Measurements from ENCODE around the gene ZBTB8OS.
"Not testable (repeated sequence)": the region's sequence is repeated elsewhere in the genome, so short reads cannot be mapped to it uniquely, and the experiment has no call there.

ZBTB8OS gene

DNA sequence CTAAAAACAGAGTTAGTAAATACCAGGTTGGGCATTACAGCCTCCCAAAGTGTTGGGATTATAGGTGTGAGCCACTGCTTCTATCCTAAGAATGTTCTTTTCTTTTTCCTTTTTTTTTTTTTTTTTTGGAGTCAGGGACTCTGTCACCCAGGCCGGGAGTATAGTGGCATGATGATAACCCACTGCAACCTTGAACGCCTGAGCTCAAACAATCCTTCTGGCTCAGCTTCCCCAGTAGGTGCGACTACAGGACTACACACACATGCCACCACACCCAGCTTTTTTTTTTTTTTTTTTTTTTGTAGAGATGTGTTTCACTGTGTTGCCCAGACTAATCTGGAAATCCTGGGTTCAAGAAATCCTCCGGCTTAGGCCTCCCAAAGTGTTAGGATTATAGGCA lies 5.9 kb downstream of the ZBTB8OS start:
- Histone ChIP-seq H3K4me3 (ENCODE audit: low read depth, low read length) (no peak overlapping the region), H3K36me3 (ENCODE audit: control insufficient read depth in 2 of 2, insufficient read depth in 1 of 2, low read length in 2 of 2) (peaks cover 2 to 13% of the 10 kb centered on the region in 2 experiments; a peak in 2 of 3 replicates), H3K9me3 (ENCODE audit: control insufficient read depth, insufficient read depth, low read depth, low read length) (no peaks in the 10 kb centered on the region), H3K4me1 (ENCODE audit: control insufficient read depth, insufficient read depth, low read length) (no peaks in the 10 kb centered on the region), H3K27ac (ENCODE audit: extremely low read depth, low read depth, low read length) (no peak overlapping the region)
- CTCF ChIA-PET: interaction anchor here (0.6 to 1.1 kb wide), 2 partner anchors 12 to 89 kb away, joined by 3 read pairs; no protein-coding TSS in a partner anchor
- POLR2A ChIA-PET: interaction anchor here (0.6 to 0.7 kb wide), 3 partner anchors 20 to 442 kb away, joined by 3 to 4 read pairs (median 3); no protein-coding TSS in a partner anchor
- TF ChIP-seq KLF9 (tag by site-specific recombination; IDR thresholded peaks at IDR 0.05; ENCODE audit: low read depth) (no peak), ZNF610 (tag by site-specific recombination; IDR thresholded peaks at IDR 0.05; ENCODE audit: borderline replicate concordance) (no peak), ZNF677 (tag by site-specific recombination; IDR thresholded peaks at IDR 0.05) (no peak), HOXC10 (CRISPR knock-in tag; IDR thresholded peaks at IDR 0.05) (no peak), ZNF785 (tag by site-specific recombination; IDR thresholded peaks at IDR 0.05) (no peak), ZNF423 (tag by site-specific recombination; IDR thresholded peaks at IDR 0.05) (no peak), ZNF2 (tag by site-specific recombination; IDR thresholded peaks at IDR 0.05) (no peak), ZNF654 (tag by site-specific recombination; IDR thresholded peaks at IDR 0.05; ENCODE audit: low read depth) (no peak), OVOL3 (tag by site-specific recombination; IDR thresholded peaks at IDR 0.05) (no peak), ZNF449 (tag by site-specific recombination; IDR thresholded peaks at IDR 0.05) (no peak), FEZF1 (tag by site-specific recombination; IDR thresholded peaks at IDR 0.05) (no peak), ZSCAN23 (tag by site-specific recombination; IDR thresholded peaks at IDR 0.05) (no peak)

DNA sequence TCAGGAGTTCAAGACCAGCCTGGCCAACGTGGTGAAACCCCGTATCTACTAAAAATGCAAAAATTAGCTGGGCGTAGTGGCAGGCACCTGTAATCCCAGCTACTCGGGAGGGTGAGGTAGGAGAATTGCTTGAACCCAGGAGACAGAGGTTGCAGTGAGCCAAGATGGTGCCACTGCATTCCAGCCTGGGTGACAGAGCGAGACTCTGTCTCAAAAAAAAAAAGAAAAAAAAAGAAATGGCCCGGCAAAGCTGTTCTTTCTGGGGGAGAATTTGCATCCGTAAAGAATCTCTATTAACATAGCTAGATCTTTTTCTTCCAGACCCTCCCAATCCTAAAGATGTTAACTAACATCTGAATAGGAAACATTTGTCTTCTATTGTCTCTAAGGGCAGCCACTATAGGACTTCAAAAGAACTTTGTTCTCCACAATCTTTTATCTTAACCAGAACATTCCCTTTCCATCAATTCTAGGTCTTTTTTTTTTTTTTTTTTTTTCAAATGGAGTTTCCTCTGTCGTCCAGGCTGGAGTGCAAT lies 8.0 kb downstream of the ZBTB8OS start:
- CTCF ChIA-PET; H3K4me1 ChIP-seq (ENCODE audit: control insufficient read depth, insufficient read depth, low read length); H3K27ac ChIP-seq (ENCODE audit: extremely low read depth, low read depth, low read length); H3K4me3 ChIP-seq (ENCODE audit: low read depth, low read length); H3K9me3 ChIP-seq (ENCODE audit: control insufficient read depth, insufficient read depth, low read depth, low read length); POLR2A ChIA-PET: not testable (repeated sequence)
- peaks cover 3 to 11% of the 10 kb centered on the region in 2 experiments; a peak in 2 of 3 replicates for H3K36me3 ChIP-seq (ENCODE audit: control insufficient read depth in 2 of 2, insufficient read depth in 1 of 2, low read length in 2 of 2)

GRCh38 chr1:32639489-32640075 lies 10.8 kb downstream of the ZBTB8OS start:
- POLR2A ChIA-PET: interaction anchor here (1.7 kb wide), 1 partner anchor 11 kb away, joined by 4 read pairs; the partner anchor contains the start of genes RBBP4 and ZBTB8OS
- no peaks in the 10 kb centered on the region for H3K4me1 ChIP-seq (ENCODE audit: control insufficient read depth, insufficient read depth, low read length)
- no peak overlapping the region for H3K27ac ChIP-seq (ENCODE audit: extremely low read depth, low read depth, low read length)
- peaks cover 3 to 8% of the 10 kb centered on the region in 2 experiments; a peak in 2 of 3 replicates for H3K36me3 ChIP-seq (ENCODE audit: control insufficient read depth in 2 of 2, insufficient read depth in 1 of 2, low read length in 2 of 2)
- no peaks in the 10 kb centered on the region for H3K9me3 ChIP-seq (ENCODE audit: control insufficient read depth, insufficient read depth, low read depth, low read length)
- CTCF ChIA-PET: interaction anchor here (0.7 to 1.0 kb wide), 3 partner anchors 13 to 1945 kb away, joined by 3 to 5 read pairs (median 3); no protein-coding TSS in a partner anchor
- H3K4me3 ChIP-seq (ENCODE audit: low read depth, low read length): no peak overlapping the region
- TF ChIP-seq ZSCAN4 (tag by site-specific recombination; IDR thresholded peaks at IDR 0.05): no peak
- TF ChIP-seq ZNF404 (tag by site-specific recombination; IDR thresholded peaks at IDR 0.05): no peak
- no peak for TF ChIP-seq ZNF830 (tag by site-specific recombination; IDR thresholded peaks at IDR 0.05; ENCODE audit: low read depth)
